Measurements from ENCODE around the gene LINGO3. TPM values are rescaled to one million over a fixed set of nuclear protein-coding genes. Genes with fewer than 3 reads are reported as not detected.

LINGO3 gene
- total RNA-seq, 1 experiment from 2014 or later, result 2.0 TPM

GRCh38 chr19:2277138-2277537 lies 30.8 kb downstream of the LINGO3 start:
- no peaks in the 10 kb centered on the region for H3K27me3 Mint-ChIP-seq (ENCODE audit: low read depth)
- TF ChIP-seq, protein P1, sequence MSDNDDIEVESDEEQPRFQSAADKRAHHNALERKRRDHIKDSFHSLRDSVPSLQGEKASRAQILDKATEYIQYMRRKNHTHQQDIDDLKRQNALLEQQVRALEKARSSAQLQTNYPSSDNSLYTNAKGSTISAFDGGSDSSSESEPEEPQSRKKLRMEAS (CRISPR knock-in tag; IDR thresholded peaks at IDR 0.05), result no peak
- TF ChIP-seq ZNF232 (CRISPR knock-in tag; IDR thresholded peaks at IDR 0.05) (no peak), ATF6 (CRISPR knock-in tag; IDR thresholded peaks at IDR 0.05) (no peak), ZNF532 (CRISPR knock-in tag; IDR thresholded peaks at IDR 0.05; ENCODE audit: borderline replicate concordance) (no peak), EMX1 (CRISPR knock-in tag; IDR thresholded peaks at IDR 0.05) (no peak), TEAD1 (CRISPR knock-in tag; IDR thresholded peaks at IDR 0.05) (no peak), TCF7 (CRISPR knock-in tag; IDR thresholded peaks at IDR 0.05; ENCODE audit: low read depth) (no peak), ESRRA (CRISPR knock-in tag; IDR thresholded peaks at IDR 0.05; ENCODE audit: borderline replicate concordance) (no peak), FOXP1 (CRISPR knock-in tag; IDR thresholded peaks at IDR 0.05; ENCODE audit: borderline replicate concordance) (no peak), ZNF317 (CRISPR knock-in tag; IDR thresholded peaks at IDR 0.05; ENCODE audit: borderline replicate concordance, low read depth) (no peak), GRHL2 (CRISPR knock-in tag; IDR thresholded peaks at IDR 0.05; ENCODE audit: insufficient replicate concordance, severe bottlenecking) (no peak), ATF1 (CRISPR knock-in tag; IDR thresholded peaks at IDR 0.05) (no peak), MXD4 (CRISPR knock-in tag; IDR thresholded peaks at IDR 0.05; ENCODE audit: borderline replicate concordance) (no peak), ATF2 (CRISPR knock-in tag; IDR thresholded peaks at IDR 0.05; ENCODE audit: borderline replicate concordance, low read depth) (no peak), E2F1 (CRISPR knock-in tag; IDR thresholded peaks at IDR 0.05) (no peak)
- TF ChIP-seq, protein P2, sequence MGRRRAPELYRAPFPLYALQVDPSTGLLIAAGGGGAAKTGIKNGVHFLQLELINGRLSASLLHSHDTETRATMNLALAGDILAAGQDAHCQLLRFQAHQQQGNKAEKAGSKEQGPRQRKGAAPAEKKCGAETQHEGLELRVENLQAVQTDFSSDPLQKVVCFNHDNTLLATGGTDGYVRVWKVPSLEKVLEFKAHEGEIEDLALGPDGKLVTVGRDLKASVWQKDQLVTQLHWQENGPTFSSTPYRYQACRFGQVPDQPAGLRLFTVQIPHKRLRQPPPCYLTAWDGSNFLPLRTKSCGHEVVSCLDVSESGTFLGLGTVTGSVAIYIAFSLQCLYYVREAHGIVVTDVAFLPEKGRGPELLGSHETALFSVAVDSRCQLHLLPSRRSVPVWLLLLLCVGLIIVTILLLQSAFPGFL (CRISPR knock-in tag; IDR thresholded peaks at IDR 0.05; ENCODE audit: borderline replicate concordance), result no peak
- TF ChIP-seq, protein P3, sequence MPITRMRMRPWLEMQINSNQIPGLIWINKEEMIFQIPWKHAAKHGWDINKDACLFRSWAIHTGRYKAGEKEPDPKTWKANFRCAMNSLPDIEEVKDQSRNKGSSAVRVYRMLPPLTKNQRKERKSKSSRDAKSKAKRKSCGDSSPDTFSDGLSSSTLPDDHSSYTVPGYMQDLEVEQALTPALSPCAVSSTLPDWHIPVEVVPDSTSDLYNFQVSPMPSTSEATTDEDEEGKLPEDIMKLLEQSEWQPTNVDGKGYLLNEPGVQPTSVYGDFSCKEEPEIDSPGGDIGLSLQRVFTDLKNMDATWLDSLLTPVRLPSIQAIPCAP (CRISPR knock-in tag; IDR thresholded peaks at IDR 0.05), result no peak
- TF ChIP-seq, protein P4, sequence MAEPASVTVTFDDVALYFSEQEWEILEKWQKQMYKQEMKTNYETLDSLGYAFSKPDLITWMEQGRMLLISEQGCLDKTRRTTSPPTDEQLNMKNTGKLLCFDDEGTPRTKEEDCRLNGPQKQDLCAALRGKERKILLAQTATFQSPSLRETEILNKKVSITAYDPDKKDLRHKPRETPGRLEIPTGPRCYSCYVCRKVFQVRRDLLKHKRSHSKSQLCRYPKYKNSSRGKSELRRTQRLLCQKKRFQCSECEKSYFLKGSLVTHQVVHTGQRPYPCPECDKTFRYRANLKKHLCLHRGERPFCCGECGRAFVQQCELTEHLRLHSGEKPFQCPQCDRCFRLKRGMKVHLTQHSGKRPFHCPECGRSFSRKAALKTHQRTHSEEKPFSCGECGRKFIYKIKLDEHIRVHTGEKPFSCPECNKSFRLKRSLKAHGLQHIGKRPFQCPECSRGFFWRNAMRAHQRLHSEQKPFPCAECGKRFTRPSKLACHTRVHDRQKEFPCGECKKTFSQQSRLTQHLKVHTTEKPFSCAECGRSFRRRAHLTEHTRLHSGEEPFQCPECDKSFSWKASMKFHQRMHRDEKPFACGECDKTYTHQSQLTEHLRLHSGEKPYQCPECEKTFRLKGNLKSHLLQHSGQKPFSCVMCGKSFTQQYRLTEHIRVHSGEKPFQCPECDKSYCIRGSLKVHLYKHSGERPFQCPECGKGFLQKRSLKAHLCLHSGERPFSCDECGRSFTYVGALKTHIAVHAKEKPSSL (CRISPR knock-in tag; conservative IDR thresholded peaks at IDR 0.05), result no peak
- TF ChIP-seq, protein P5, sequence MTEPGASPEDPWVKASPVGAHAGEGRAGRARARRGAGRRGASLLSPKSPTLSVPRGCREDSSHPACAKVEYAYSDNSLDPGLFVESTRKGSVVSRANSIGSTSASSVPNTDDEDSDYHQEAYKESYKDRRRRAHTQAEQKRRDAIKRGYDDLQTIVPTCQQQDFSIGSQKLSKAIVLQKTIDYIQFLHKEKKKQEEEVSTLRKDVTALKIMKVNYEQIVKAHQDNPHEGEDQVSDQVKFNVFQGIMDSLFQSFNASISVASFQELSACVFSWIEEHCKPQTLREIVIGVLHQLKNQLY (CRISPR knock-in tag; IDR thresholded peaks at IDR 0.05), result no peak
- H3K9me3 Mint-ChIP-seq, result no peaks in the 10 kb centered on the region
- ChIA-PET POLR2A (no interaction called here), CTCF (interaction anchor here (1.0 to 4.4 kb wide), 4 partner anchors 15 to 38 kb away, joined by 3 to 23 read pairs (median 8); no protein-coding TSS in a partner anchor)
- no peak overlapping the region for H3K4me3 Mint-ChIP-seq
- peaks cover 18% of the 10 kb centered on the region for H3K4me1 Mint-ChIP-seq
- no peak for ATAC-seq
- H3K27ac Mint-ChIP-seq, result no peak overlapping the region
- no peak for DNase-seq (ENCODE audit: low spot score)
- H3K36me3 Mint-ChIP-seq, result no peaks in the 10 kb centered on the region
